ENCODE data around the gene EXOC5.
A peak's percentile ranks its signal among the peaks of the same experiment; 100 is the strongest.
"Not testable (repeated sequence)": the region's sequence is repeated elsewhere in the genome, so short reads cannot be mapped to it uniquely, and the experiment has no call there.

EXOC5 gene

GRCh38 chr14:57268161-57269069, at the start of gene EXOC5, which contains the start of gene AP5M1:
Gene EXOC5, minus strand, starts transcription at chr14:57268905. Its CDS starts 257 bp downstream, at chr14:57268648.
Gene AP5M1, plus strand, starts transcription at chr14:57268971. Its CDS starts 344 bp downstream, at chr14:57269315.
- DNase-seq: peak; percentile 99

GRCh38 chr14:57317248-57317833, 48.6 kb upstream of the EXOC5 start:
- peak; percentile 92 for DNase-seq

- no peak for DNase-seq
Observed at GRCh38 chr14:57314396-57315089, 45.8 kb upstream of the EXOC5 start.

DNA sequence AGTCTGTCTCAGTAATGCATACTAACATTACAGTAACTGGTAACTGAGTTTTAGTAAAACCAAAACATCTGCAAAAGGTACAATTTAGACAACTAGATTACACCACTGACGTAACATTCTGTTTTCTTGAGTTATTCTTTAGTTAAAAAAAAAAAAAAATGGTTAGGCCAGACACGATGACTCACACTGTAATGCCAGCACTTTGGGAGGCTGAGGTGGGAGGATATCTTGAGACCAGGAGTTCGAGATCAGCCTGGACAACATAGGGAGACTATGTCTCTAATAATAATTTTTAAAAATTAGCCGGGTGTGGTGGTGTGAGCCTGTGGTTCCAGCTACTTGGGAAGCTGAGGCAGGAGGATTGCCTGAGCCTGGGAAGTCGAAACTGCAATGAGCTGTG, 34.2 kb upstream of the EXOC5 start:
- no peak for DNase-seq

- DNase-seq: no peak
Observed at GRCh38 chr14:57299511-57299910, 30.8 kb upstream of the EXOC5 start.

DNA sequence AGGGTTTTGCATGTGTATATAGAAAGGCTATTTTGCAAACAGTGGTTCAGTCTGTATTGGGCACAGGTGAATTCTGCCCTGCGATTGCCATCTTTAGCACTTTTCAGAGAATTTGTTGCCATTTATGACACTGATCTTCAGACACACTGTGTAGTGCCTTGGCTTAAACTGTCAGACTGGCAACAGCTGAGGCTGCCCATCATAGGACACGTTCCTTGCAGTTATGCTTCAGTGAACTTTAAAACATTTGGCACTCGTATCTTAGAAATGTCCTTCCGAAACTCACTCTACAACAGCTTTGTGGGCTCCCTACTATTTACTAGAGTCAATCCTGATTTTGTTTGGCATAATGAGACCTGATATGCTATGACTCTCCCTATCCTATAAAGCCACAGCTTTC, 29.1 kb upstream of the EXOC5 start:
- DNase-seq: no peak

- peak; percentile 54 for DNase-seq
Observed at GRCh38 chr14:57295239-57295638, 26.5 kb upstream of the EXOC5 start.

DNA sequence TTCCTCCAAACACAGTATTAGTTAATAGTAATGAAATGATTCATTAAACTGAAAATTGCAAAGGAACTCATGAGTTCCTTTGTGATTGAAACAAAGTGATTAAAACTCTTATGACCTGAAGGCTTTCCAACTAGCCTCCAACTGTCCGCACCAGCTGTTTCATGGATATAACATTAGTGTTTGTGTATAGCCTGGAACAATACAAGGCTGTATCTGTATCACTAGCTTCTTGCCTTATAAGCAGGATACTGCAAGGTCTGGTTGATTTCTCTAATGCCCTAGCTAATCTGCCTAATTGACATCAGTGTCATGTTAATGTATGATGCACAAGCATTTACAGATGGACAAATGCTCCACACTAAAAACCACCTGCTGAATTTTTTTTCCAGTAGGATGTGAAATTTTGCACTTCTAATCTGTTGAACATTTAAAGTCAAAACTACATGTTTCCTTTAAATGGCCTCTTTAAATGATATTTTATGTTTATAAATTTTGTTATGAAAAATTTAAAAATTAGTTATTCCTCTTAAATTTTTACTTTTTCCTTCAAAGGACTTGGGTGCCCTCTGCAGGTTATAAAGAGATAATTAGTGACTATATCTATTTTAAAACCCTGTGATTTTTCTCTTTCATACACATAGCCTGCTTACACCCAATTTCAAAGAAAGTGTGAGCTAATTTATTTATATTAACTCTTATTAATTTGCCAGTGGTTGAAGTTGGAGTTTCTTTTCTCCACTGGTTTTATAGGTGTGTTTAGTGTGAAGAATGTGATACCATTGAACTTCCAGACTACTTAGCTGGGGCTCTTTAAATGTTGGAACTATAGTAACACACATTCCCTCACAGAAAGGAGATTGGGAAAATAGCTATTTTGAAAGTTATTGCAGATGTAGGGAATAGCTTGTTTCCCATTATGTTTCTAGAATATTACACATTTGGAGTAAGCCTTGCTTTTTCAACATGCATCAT, 25.4 kb upstream of the EXOC5 start:
- no peak for DNase-seq

DNA sequence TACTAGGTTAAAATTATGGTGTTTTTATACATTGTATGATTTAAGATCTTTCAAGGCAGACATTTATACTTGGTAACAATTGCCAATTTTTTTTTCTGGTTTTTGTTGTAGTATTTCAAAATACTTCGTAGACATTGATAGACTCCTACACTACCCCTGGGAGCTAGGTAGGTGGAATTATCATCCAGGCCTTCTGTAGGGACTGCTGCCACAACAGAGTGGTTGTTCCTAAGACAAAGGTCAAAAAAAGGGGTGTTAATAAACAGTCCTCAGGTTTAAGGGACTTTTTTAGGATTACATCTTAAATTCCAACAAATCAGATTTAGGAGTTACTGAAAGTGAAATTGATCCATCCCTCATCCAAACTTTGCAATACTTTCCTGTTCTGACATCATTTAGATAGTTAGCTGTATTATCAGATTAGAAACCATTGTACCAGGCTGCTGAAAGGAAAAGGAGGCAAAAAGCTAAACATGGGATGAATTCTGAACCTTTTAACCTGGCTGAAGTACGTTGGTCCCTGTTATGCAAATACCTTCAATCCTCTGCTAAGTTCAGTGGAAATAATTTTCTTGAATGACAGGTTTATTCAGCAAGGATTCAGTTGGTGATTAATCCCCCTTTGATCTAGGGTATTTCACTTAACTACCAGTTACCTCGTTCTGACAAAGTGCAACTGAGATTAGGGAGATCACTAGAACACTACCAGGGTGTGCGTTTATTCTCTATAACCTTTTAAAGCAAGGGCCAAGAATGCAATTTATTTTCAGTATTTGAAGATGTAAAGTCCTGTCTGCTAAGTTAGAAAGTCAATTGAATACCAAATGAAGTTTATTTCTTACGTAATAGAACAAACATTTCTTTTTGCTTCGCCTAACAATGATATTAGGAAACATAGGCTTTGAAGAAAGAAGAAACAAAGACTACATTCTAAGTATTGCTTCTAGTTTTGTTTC, 23.3 kb upstream of the EXOC5 start:
- DNase-seq: no peak

DNA sequence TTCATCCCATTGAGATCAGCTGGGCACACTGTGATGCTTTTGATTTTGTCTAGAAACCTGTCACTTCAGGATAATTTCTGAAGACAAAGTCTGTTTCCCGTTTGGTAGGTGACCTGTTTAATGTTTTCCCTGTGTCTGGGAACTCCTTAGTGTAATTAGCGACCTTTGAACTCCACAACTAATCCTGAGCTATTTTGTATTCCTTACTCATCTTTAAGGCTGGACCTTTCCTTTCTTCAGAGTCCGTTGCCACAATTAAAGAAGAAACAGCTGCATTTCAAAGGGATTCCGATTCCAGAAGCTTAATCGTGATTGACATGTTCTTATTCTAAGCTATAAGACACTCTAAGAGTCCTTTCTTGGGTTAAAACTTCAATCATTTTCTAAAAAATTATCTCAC, 22.0 kb upstream of the EXOC5 start:
- no peak for DNase-seq

- no peak for DNase-seq
Observed at GRCh38 chr14:57287745-57288144, 19.0 kb upstream of the EXOC5 start.

- DNase-seq: no peak
Observed at GRCh38 chr14:57277062-57277461, 8.4 kb upstream of the EXOC5 start.

- DNase-seq: no peak
Observed at GRCh38 chr14:57275023-57275664, 6.4 kb upstream of the EXOC5 start.

DNA sequence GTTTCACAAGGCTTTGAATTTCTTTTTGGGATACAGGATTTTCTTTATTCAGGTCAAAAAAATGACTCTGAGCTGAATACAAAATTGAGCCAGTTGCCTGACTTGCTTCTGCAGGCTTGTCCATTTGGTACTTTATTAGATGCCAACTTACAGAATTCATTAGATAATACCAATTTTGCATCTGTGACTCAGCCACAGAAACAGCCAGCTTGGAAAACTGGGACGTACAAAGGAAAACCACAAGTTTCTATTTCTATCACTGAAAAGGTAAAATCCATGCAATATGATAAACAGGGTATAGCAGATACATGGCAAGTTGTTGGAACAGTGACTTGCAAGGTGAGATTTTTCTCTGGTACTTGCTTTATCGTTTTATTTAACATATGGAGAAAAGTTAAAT, 5.8 kb upstream of the EXOC5 start:
- DNase-seq: no peak

DNA sequence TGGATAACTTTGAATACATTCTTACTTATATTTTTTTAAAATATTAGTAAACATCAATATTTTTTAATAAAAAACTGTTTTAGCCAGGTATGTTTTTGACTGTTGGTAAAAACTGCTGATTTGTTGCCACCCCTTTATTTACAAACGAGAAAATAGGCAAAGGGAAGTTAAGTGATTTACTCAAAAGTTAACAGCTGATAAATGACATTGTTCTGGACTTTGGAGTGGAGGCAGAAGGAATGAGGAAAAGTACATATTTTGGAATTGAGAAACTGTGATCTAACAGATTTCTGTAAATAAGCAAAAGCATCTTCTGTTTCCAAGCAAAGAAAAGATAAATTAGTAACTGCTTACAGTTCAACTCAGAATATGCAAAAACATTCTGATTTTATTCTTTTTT, 4.5 kb upstream of the EXOC5 start:
- DNase-seq: no peak

GRCh38 chr14:57266065-57266464, 2.6 kb downstream of the EXOC5 start:
- no peak for DNase-seq

GRCh38 chr14:57262117-57262516, 6.6 kb downstream of the EXOC5 start:
- DNase-seq: no peak

- DNase-seq: no peak
Observed at GRCh38 chr14:57261604-57262003, 7.1 kb downstream of the EXOC5 start.

- no peak for DNase-seq
Observed at GRCh38 chr14:57259672-57260071, 9.0 kb downstream of the EXOC5 start.

GRCh38 chr14:57258221-57258620, 10.5 kb downstream of the EXOC5 start:
- DNase-seq: not testable (repeated sequence)

GRCh38 chr14:57254884-57255283, 13.8 kb downstream of the EXOC5 start:
- DNase-seq: no peak
